ENCODE results near the gene IDI2. TPM values are rescaled to one million over a fixed set of nuclear protein-coding genes. Genes with fewer than 3 reads are reported as not detected.

Gene IDI2
- total and polyA plus RNA-seq, 2 experiments from 2014 or later: 0.29 to 0.33 TPM

- no peaks in the 10 kb centered on the region for H3K36me3 ChIP-seq (replicated peaks; ENCODE audit: insufficient read depth, low read depth)
- no peaks in the 10 kb centered on the region for H3K9me2 ChIP-seq (replicated peaks; ENCODE audit: insufficient read depth)
- peak overlapping the region; percentile 98 for H3K27ac ChIP-seq
- H3K79me2 ChIP-seq: peaks cover 51% of the 10 kb centered on the region
- peaks cover 12% of the 10 kb centered on the region for H4K20me1 ChIP-seq (ENCODE audit: insufficient read depth, poor library complexity, severe bottlenecking)
- peak overlapping the region; percentile 75 for H2AFZ ChIP-seq
- H3K4me1 ChIP-seq (ENCODE audit: insufficient read depth): peaks cover 46% of the 10 kb centered on the region
- H3K4me2 ChIP-seq: peak overlapping the region; percentile 93
- WGBS (ENCODE audit: low lambda C conversion rate, missing lambda C conversion rate): 74% methylated on average over 14 of the region's 14 CpGs
- no peaks in the 10 kb centered on the region for H3K9me3 ChIP-seq (ENCODE audit: low read depth)
- peak overlapping the region; percentile 83 for H3K4me3 ChIP-seq
- no peaks in the 10 kb centered on the region for H3K27me3 ChIP-seq
- TF ChIP-seq EZH2 (IDR thresholded peaks at IDR 0.05; ENCODE audit: borderline replicate concordance): no peak
- TF ChIP-seq EZH2phosphoT487 (IDR thresholded peaks at IDR 0.05; ENCODE audit: low read depth, severe bottlenecking, unreplicated experiment): no peak
- TF ChIP-seq, protein P1, sequence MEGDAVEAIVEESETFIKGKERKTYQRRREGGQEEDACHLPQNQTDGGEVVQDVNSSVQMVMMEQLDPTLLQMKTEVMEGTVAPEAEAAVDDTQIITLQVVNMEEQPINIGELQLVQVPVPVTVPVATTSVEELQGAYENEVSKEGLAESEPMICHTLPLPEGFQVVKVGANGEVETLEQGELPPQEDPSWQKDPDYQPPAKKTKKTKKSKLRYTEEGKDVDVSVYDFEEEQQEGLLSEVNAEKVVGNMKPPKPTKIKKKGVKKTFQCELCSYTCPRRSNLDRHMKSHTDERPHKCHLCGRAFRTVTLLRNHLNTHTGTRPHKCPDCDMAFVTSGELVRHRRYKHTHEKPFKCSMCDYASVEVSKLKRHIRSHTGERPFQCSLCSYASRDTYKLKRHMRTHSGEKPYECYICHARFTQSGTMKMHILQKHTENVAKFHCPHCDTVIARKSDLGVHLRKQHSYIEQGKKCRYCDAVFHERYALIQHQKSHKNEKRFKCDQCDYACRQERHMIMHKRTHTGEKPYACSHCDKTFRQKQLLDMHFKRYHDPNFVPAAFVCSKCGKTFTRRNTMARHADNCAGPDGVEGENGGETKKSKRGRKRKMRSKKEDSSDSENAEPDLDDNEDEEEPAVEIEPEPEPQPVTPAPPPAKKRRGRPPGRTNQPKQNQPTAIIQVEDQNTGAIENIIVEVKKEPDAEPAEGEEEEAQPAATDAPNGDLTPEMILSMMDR (IDR thresholded peaks at IDR 0.05; ENCODE audit: poor library complexity): no peak
- DNase-seq (ENCODE audit: low spot score): no peak
These were observed 38.6 kb downstream of the IDI2 start for GRCh38 chr10:986881-987619.

DNA sequence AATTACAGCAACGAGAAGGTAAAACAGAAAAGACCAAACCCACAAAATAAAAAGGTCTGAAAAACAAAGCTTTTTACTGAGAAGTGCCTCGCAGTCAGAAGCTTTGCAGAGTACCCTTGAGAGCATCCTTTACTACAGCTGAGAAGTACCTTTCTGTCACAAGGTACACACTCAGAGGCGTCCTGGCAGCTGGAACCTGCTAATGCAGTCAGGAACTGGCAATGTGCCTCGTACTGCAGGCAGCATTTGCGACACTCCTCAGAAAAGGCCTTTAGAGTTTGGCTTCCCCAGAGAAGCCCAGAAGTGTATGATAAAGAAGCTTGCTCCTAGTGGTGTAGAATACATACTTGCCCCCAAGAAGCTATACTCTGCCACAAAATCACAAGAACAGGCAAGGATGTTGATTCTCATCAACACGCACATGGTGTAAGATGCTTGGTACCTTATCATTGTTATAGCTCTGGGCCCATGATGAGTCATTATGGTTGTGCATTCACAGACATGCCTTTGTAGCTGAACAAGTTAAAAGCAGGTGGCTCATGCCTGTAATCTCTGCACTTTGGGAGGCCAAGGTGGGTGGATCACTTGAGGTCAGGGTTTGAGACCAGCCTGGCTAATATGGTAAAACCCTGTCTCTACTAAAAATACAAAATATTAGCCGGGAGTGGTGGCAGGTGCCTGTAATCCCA is 39.4 kb downstream of the IDI2 start:
- H3K9me2 ChIP-seq (replicated peaks; ENCODE audit: insufficient read depth): no peaks in the 10 kb centered on the region
- H2AFZ ChIP-seq: no peak overlapping the region
- TF ChIP-seq, protein P1 (IDR thresholded peaks at IDR 0.05; ENCODE audit: poor library complexity): no peak
- no peak for TF ChIP-seq EZH2phosphoT487 (IDR thresholded peaks at IDR 0.05; ENCODE audit: low read depth, severe bottlenecking, unreplicated experiment)
- no peak for TF ChIP-seq EZH2 (IDR thresholded peaks at IDR 0.05; ENCODE audit: borderline replicate concordance)
- H3K36me3 ChIP-seq (replicated peaks; ENCODE audit: insufficient read depth, low read depth): no peaks in the 10 kb centered on the region
- H3K9me3 ChIP-seq (ENCODE audit: low read depth): no peaks in the 10 kb centered on the region
- 86% methylated on average over 7 of the region's 7 CpGs for WGBS (ENCODE audit: low lambda C conversion rate, missing lambda C conversion rate)
- peaks cover 48% of the 10 kb centered on the region for H3K79me2 ChIP-seq
- H3K27ac ChIP-seq: peak overlapping the region; percentile 98
- peak overlapping the region; percentile 93 for H3K4me2 ChIP-seq
- H3K4me1 ChIP-seq (ENCODE audit: insufficient read depth): peaks cover 46% of the 10 kb centered on the region
- H3K27me3 ChIP-seq: no peaks in the 10 kb centered on the region
- peaks cover 10% of the 10 kb centered on the region for H4K20me1 ChIP-seq (ENCODE audit: insufficient read depth, poor library complexity, severe bottlenecking)
- no peak overlapping the region for H3K4me3 ChIP-seq
- peak; percentile 58 for DNase-seq (ENCODE audit: low spot score)

DNA sequence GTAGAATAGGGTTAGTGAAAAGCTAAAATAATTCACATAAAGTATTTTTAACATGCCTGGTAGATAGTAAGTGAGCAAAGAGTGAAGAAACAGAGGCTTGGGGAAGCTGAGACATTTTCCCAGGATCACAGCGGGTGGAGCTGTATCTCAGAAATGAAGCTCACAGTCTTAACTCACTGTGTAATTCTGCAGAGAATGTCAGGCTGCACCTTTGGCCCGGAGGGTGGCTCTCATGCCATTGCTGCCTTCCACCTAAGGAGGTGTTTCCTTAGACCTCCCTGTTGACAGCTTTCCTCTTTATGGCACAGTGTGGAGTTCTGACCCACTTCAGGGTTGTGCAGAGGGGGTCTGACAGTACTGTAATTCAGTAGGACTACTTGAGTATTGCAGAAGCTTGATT is 40.3 kb downstream of the IDI2 start:
- no peak for DNase-seq (ENCODE audit: low spot score)
- peaks cover 46% of the 10 kb centered on the region for H3K4me1 ChIP-seq (ENCODE audit: insufficient read depth)
- H2AFZ ChIP-seq: no peak overlapping the region
- no peaks in the 10 kb centered on the region for H3K27me3 ChIP-seq
- peaks cover 6% of the 10 kb centered on the region for H4K20me1 ChIP-seq (ENCODE audit: insufficient read depth, poor library complexity, severe bottlenecking)
- H3K9me2 ChIP-seq (replicated peaks; ENCODE audit: insufficient read depth): no peaks in the 10 kb centered on the region
- peak overlapping the region; percentile 98 for H3K27ac ChIP-seq
- TF ChIP-seq EZH2phosphoT487 (IDR thresholded peaks at IDR 0.05; ENCODE audit: low read depth, severe bottlenecking, unreplicated experiment) (no peak), EZH2 (IDR thresholded peaks at IDR 0.05; ENCODE audit: borderline replicate concordance) (no peak)
- TF ChIP-seq, protein P1 (IDR thresholded peaks at IDR 0.05; ENCODE audit: poor library complexity): no peak
- H3K9me3 ChIP-seq (ENCODE audit: low read depth): no peaks in the 10 kb centered on the region
- peaks cover 38% of the 10 kb centered on the region for H3K79me2 ChIP-seq
- no peak overlapping the region for H3K4me3 ChIP-seq
- no peaks in the 10 kb centered on the region for H3K36me3 ChIP-seq (replicated peaks; ENCODE audit: insufficient read depth, low read depth)
- H3K4me2 ChIP-seq: peak overlapping the region; percentile 33
- 85% methylated on average over 2 of the region's 2 CpGs for WGBS (ENCODE audit: low lambda C conversion rate, missing lambda C conversion rate)
